Panc1 (cell line): ENCODE data around the gene LIPI. TPM values are rescaled to one million over a fixed set of nuclear protein-coding genes. Genes with fewer than 3 reads are reported as not detected.
"Not testable (repeated sequence)": the region's sequence is repeated elsewhere in the genome, so short reads cannot be mapped to it uniquely, and the experiment has no call there.

Experiments
- ATAC-seq: fragments of 200-7000 bp; cut with Tn5 transposase; 2 replicates; pipeline ENCODE4 v1.9.1; 2020; ENCODE audit warnings: mild to moderate bottlenecking, moderate library complexity
- BruUV-seq: library from RNA; stranded (reverse); fragments of 400-500 nt; replicated peaks from 2 replicates; lab custom pipeline; 2021; lab: Mats Ljungman, UMichigan
- CTCF ChIA-PET: fragments of 300-600 bp; sonication (Branson Sonifier 250); formaldehyde crosslinking; loops from one replicate; lab custom pipeline; 2022; ENCODE audit warnings: antibody characterized with exemption; lab: Charles Lee
- POLR2A ChIA-PET: fragments of 300-600 bp; sonication (Branson Sonifier 250); formaldehyde crosslinking; loops from one replicate; lab custom pipeline; 2022; ENCODE audit warnings: antibody characterized with exemption; lab: Charles Lee
- DNase-seq: peaks from one replicate; pipeline ENCODE4 v3.0.0-alpha.2; 2010; ENCODE audit warnings: low read depth, low spot score
- H3K27ac ChIP-seq: 2 replicates; pipeline ENCODE4 v1.5.1; 2011; ENCODE audit warnings: mild to moderate bottlenecking, low read length, inconsistent platforms
- H3K27me3 ChIP-seq: fragments of 200-500 bp; sonication (Bioruptor generic); 2 replicates; pipeline ENCODE4 v1.6.0; 2014; ENCODE audit warnings: low read length, inconsistent platforms; ENCODE audit not compliant: control insufficient read depth, insufficient read depth
- H3K36me3 ChIP-seq: fragments of 200-500 bp; sonication (Bioruptor generic); 2 replicates; pipeline ENCODE4 v1.5.1; 2014; ENCODE audit warnings: inconsistent platforms, mild to moderate bottlenecking, low read length, moderate library complexity; ENCODE audit not compliant: control insufficient read depth, insufficient read depth
- H3K4me1 ChIP-seq: 2 replicates; pipeline ENCODE4 v1.5.1; 2011; ENCODE audit warnings: inconsistent platforms, mild to moderate bottlenecking, low read length, moderate library complexity; ENCODE audit not compliant: control insufficient read depth, insufficient read depth
- H3K4me3 ChIP-seq, 2 experiments: 2 replicates each; pipeline ENCODE4 v1.5.1; 2011 to 2012; ENCODE audit warnings: low read depth in 2 of 2, low read length in 2 of 2, mild to moderate bottlenecking in 2 of 2, inconsistent platforms in 1 of 2, moderate library complexity in 1 of 2
- H3K9me3 ChIP-seq: fragments of 200-500 bp; sonication (Bioruptor generic); 2 replicates; pipeline ENCODE4 v1.5.1; 2014; ENCODE audit warnings: low read depth, mild to moderate bottlenecking, inconsistent platforms, low read length, moderate library complexity; ENCODE audit not compliant: control insufficient read depth, insufficient read depth
- CTCF ChIP-seq: fragments of 450-650 bp; IDR thresholded peaks from 2 replicates; pipeline ENCODE4 v1.5.1; 2017; ENCODE audit warnings: mild to moderate bottlenecking
- POLR2AphosphoS5 ChIP-seq: IDR thresholded peaks from 2 replicates; pipeline ENCODE4 v1.6.1; 2012; ENCODE audit warnings: mild to moderate bottlenecking, low read depth, low read length, moderate library complexity
- REST ChIP-seq, 2 experiments: IDR thresholded peaks; 2 replicates each; pipeline ENCODE4 v1.6.1; 2011 to 2012; ENCODE audit warnings: low read depth in 2 of 2, control low read depth in 1 of 2, low read length in 1 of 2, mild to moderate bottlenecking in 1 of 2, moderate library complexity in 1 of 2; ENCODE audit not compliant: insufficient read depth in 1 of 2
- SIN3A ChIP-seq: IDR thresholded peaks from 2 replicates; pipeline ENCODE4 v1.6.1; 2012; ENCODE audit warnings: low read depth, mild to moderate bottlenecking, low read length, moderate library complexity, borderline replicate concordance; ENCODE audit not compliant: insufficient read depth
- TCF7L2 ChIP-seq: IDR thresholded peaks from 2 replicates; pipeline ENCODE4 v1.6.1; 2011; ENCODE audit warnings: mild to moderate bottlenecking, low read depth, low read length, inconsistent platforms
- in situ Hi-C: cut with HindIII; loops from 2 replicates; pipeline ENCODE4 v1.10.0; 2016; ENCODE audit warnings: low sequenced_read_pairs, low pct_unique_long_range_greater_than_20kb
- intact Hi-C: fragments of 100-400 bp; cut with micrococcal nuclease; formaldehyde crosslinking; loops from one replicate; pipeline ENCODE4 v1.10.0; 2022; ENCODE audit not compliant: unreplicated experiment
- total RNA-seq: library from RNA; stranded (reverse); gene quantifications from one replicate; pipeline ENCODE4 v1.2.1, GENCODE V29; 2021; ENCODE audit not compliant: unreplicated experiment

Gene LIPI
- total RNA-seq, 1 experiment from 2014 or later = not detected

GRCh38 chr21:14206222-14206621 is 4.5 kb downstream of the LIPI start:
- intact Hi-C loops = no loop called here
- in situ Hi-C loops = no loop called here
- DNase-seq (no peak), ATAC-seq (no peak)
- H3K4me1 ChIP-seq = no peaks in the 10 kb centered on the region
- BruUV-seq = no TSS peak
- H3K27me3 ChIP-seq = no peaks in the 10 kb centered on the region; the same call in 1 of the 2 replicates
- no peak overlapping the region for H3K27ac ChIP-seq
- H3K36me3 ChIP-seq = no peaks in the 10 kb centered on the region
- H3K9me3 ChIP-seq = no peaks in the 10 kb centered on the region
- ChIA-PET POLR2A (no interaction called here), CTCF (no interaction called here)
- no peak overlapping the region for H3K4me3 ChIP-seq
- TF ChIP-seq POLR2AphosphoS5 (no peak), REST (IDR thresholded peaks at IDR 0.05; ENCODE audit: insufficient read depth in 1 of 2, low read depth in 2 of 2, low read length in 1 of 2) (no peak), CTCF (no peak), SIN3A (no peak), TCF7L2 (no peak)

GRCh38 chr21:14166463-14167223 is 44.1 kb downstream of the LIPI start:
- in situ Hi-C loops, ATAC-seq: not testable (repeated sequence)

GRCh38 chr21:14143999-14144398 is 66.8 kb downstream of the LIPI start:
- in situ Hi-C loops (no loop called here), intact Hi-C loops (no loop called here)
- no TSS peak for BruUV-seq
- no peak overlapping the region for H3K4me3 ChIP-seq
- H3K9me3 ChIP-seq = no peaks in the 10 kb centered on the region
- H3K27ac ChIP-seq = no peak overlapping the region
- ATAC-seq (no peak), DNase-seq (no peak)
- POLR2A ChIA-PET = no interaction called here
- no peak for TF ChIP-seq SIN3A
- no peak for TF ChIP-seq TCF7L2
- no peak for TF ChIP-seq CTCF
- no peak for TF ChIP-seq REST (IDR thresholded peaks at IDR 0.05; ENCODE audit: insufficient read depth in 1 of 2, low read depth in 2 of 2, low read length in 1 of 2)
- TF ChIP-seq POLR2AphosphoS5 = no peak
- H3K36me3 ChIP-seq = no peaks in the 10 kb centered on the region
- no peaks in the 10 kb centered on the region for H3K27me3 ChIP-seq
- no peaks in the 10 kb centered on the region for H3K4me1 ChIP-seq
- CTCF ChIA-PET = no interaction called here

More at GRCh38 chr21:14166463-14167223, 44.1 kb downstream of the LIPI start:
- H3K4me1 ChIP-seq, BruUV-seq, H3K36me3 ChIP-seq, POLR2A ChIA-PET, H3K9me3 ChIP-seq, H3K4me3 ChIP-seq, intact Hi-C loops, H3K27ac ChIP-seq, CTCF ChIA-PET, H3K27me3 ChIP-seq, DNase-seq: not testable (repeated sequence)
